ENCODE data around the gene TAF11L8.
"Not testable (repeated sequence)": the region's sequence is repeated elsewhere in the genome, so short reads cannot be mapped to it uniquely, and the experiment has no call there.

The TAF11L8 gene

GRCh38 chr5:17590860-17591259 lies at the start of gene TAF11L8:
Gene TAF11L8 (minus strand): TSS chr5:17590960.
- not testable (repeated sequence) for DNase-seq (ENCODE audit: low read depth)

GRCh38 chr5:17634160-17634559 lies 43.4 kb upstream of the TAF11L8 start, which contains the start of gene TAF11L14:
Gene TAF11L14 (plus strand): TSS chr5:17634460.
- no peak for DNase-seq (ENCODE audit: low read depth)

- DNase-seq (ENCODE audit: low read depth), result not testable (repeated sequence)
Observed at GRCh38 chr5:17631788-17632187, 41.0 kb upstream of the TAF11L8 start, which contains the start of gene TAF11L13. Gene TAF11L13 (plus strand): TSS chr5:17632088.

- no peak for DNase-seq (ENCODE audit: low read depth)
Observed at GRCh38 chr5:17625686-17626085, 34.9 kb upstream of the TAF11L8 start.

- DNase-seq (ENCODE audit: low read depth), result no peak
Observed at GRCh38 chr5:17620627-17621026, 29.9 kb upstream of the TAF11L8 start.

- no peak for DNase-seq (ENCODE audit: low read depth)
Observed at GRCh38 chr5:17619354-17619753, 28.6 kb upstream of the TAF11L8 start.

- no peak for DNase-seq (ENCODE audit: low read depth)
Observed at GRCh38 chr5:17614872-17615605, 24.3 kb upstream of the TAF11L8 start.

- DNase-seq (ENCODE audit: low read depth), result not testable (repeated sequence)
Observed at GRCh38 chr5:17610092-17610491, 19.3 kb upstream of the TAF11L8 start, which contains the start of gene TAF11L12. Gene TAF11L12 (plus strand): TSS chr5:17610392.

GRCh38 chr5:17607461-17607860 lies 16.7 kb upstream of the TAF11L8 start:
- not testable (repeated sequence) for DNase-seq (ENCODE audit: low read depth)

GRCh38 chr5:17604951-17605350 lies 14.2 kb upstream of the TAF11L8 start:
- DNase-seq (ENCODE audit: low read depth), result no peak

- DNase-seq (ENCODE audit: low read depth), result not testable (repeated sequence)
Observed at GRCh38 chr5:17603880-17604279, 13.1 kb upstream of the TAF11L8 start, which contains the start of gene TAF11L11. Gene TAF11L11 (plus strand): TSS chr5:17604183.

GRCh38 chr5:17597728-17598127 lies 7.0 kb upstream of the TAF11L8 start, which contains the start of gene TAF11L10:
Gene TAF11L10 (minus strand): TSS chr5:17597828.
- DNase-seq (ENCODE audit: low read depth), result not testable (repeated sequence)

- DNase-seq (ENCODE audit: low read depth), result not testable (repeated sequence)
Observed at GRCh38 chr5:17594255-17594654, 3.5 kb upstream of the TAF11L8 start, which contains the start of gene TAF11L9. Gene TAF11L9 (minus strand): TSS chr5:17594394.

GRCh38 chr5:17585658-17586057 lies 5.1 kb downstream of the TAF11L8 start, which contains the start of gene TAF11L7:
Gene TAF11L7 (minus strand): TSS chr5:17585758.
- DNase-seq (ENCODE audit: low read depth), result not testable (repeated sequence)

Data from EH (cell line).